ENCODE measurements around the gene TCHHL1. TPM values are rescaled to one million over a fixed set of nuclear protein-coding genes. Genes with fewer than 3 reads are reported as not detected.

TCHHL1 gene
- total RNA-seq, 1 donor from 2014 or later = not detected

DNA sequence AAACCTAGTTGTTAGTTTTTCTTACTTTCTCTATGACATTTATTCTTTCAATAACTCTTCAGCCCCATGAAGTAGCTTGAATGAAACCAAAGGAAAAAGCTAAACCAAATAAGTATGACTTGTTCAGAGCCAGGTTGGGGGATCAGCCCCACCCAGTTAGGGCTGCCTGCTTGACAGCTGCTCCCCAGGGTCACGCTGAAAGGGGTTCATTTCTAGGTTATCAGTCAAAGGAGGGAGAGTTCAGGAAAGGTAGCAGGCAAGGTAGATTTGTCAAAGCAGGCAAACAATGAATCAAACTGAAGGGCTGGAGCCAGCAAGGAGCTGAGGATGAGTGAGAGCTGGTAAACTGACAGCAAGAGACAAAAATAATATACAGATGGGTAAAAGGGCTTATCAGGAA, 49.0 kb downstream of the TCHHL1 start:
- intact Hi-C loops (cut with micrococcal nuclease) = no loop called here

DNA sequence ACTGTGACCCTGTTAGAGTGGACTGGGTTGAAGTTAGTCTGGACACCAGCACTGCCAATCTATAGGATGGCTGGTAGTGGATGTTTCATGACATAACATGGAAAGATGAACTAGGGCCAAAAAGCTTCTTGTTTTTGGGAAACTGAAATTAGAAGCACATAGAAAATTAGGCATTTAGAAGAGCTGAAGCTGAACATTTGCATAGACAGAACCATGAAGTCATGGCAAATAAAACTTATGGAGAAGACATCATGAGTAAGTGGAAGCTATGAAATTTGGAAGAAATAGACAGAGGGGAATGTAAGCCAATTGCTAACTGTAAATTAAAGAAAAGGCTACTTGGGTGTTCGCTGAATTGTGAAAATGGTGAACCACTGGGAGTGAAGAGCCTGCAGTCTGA, 49.4 kb downstream of the TCHHL1 start:
- intact Hi-C loops (cut with micrococcal nuclease) = no loop called here

DNA sequence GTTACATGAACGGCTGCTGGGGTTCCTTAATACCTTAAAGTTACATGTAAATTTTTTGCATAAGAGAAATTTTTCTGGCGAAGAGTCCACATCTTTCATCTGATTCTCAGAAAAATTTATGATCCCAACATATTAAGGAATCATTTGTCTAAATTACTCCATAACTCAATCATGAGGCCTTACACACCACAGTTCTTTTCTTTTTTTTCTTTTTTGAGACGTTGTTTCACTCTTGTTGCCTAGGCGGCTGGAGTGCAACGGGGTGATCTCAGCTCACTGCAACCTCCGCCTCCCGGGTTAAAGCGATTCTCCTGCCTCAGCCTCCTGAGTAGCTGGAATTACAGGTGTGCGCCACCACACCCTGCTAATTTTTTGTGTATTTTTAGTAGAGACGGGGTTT, 50.0 kb downstream of the TCHHL1 start:
- intact Hi-C loops (cut with micrococcal nuclease) = no loop called here

DNA sequence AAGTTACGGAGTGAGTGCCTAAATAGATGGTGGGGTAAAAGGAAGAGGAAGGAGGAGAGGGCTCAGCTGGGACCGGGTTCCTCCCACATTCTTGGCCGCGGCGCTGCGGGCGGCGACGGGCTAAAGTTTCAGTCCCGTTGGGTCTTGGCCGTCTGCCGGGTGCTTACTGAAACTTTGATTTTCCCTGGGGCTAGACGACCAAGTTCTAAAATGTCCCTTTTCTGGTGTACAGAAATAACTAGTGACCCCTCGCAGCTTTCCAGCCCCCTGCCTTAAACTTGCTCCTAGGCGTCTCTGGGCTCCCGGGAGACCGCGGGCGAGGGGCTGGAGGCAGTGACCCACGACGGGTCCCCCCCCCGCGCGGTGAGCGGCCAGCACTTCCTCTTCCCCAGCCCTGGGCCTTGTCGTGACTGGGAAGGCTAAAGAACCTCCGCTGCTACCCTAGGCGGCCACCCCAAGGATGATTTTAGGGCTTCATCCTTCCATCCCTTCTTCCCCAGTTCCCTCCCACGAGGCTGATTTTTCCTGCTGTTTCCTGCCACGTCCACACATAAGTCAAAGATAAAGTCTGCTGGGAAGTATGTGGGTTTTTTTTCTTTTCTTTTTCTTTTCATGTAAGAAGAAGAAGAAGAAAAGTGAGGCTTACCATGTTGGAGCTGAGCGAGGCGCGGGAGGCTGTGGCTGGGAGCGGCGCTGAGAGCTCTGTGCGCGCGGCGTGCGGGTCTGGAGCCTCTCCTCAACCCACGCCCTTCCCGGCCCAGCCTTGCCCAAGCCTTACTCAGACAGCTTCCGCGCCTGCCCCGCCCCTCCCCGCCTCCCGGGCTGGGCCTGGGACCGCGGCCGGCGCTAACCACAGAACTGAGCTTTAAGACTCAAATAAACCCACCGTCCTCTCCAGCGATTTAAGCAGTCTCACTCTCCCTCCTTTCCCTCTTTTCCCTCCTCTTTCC, 52.3 kb downstream of the TCHHL1 start, which contains the start of gene S100A11:
S100A11 (minus strand) TSS at position 738 of the 950 bp plus-strand sequence; CDS start at position 649, 89 bp downstream.
- intact Hi-C loops (cut with micrococcal nuclease) = no loop called here

DNA sequence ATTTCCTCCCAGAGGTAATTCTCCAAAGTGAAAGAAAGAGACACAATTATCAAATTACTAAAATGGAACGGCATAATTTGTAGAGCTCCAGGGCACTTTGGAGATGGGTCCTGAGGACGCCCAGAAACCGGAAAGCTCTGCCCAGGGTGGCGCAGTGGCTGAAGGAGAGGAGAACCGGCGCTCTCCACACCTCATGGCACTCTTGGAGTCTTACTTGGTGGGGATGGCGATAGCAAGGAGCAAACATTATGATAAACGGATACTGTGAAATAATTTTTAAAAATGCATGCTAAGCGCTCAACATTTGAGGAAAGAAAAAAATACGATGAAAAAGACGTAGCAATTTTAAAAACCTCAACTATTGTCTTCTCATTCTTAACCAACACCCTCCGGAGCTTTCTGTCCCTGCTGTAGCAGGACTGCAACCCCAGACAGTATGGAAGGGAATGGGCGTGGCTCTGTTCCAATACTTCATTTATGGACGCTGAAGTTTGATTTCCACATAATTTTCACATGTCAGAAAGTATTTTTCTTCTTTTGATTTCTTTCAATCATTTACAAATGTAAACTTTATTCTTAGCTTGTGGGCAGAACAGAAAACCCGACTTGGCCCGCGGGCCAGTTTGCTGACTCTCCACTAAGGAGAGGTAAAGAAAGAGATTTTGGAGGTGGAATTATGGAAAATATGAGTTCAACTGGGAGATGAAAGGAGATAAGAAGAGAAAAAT, 53.2 kb downstream of the TCHHL1 start:
- intact Hi-C loops (cut with micrococcal nuclease) = loop anchor here (1.0 to 2.0 kb wide), 2 partner anchors 13 to 245 kb away; partner anchors contain the start of gene TDRKH

DNA sequence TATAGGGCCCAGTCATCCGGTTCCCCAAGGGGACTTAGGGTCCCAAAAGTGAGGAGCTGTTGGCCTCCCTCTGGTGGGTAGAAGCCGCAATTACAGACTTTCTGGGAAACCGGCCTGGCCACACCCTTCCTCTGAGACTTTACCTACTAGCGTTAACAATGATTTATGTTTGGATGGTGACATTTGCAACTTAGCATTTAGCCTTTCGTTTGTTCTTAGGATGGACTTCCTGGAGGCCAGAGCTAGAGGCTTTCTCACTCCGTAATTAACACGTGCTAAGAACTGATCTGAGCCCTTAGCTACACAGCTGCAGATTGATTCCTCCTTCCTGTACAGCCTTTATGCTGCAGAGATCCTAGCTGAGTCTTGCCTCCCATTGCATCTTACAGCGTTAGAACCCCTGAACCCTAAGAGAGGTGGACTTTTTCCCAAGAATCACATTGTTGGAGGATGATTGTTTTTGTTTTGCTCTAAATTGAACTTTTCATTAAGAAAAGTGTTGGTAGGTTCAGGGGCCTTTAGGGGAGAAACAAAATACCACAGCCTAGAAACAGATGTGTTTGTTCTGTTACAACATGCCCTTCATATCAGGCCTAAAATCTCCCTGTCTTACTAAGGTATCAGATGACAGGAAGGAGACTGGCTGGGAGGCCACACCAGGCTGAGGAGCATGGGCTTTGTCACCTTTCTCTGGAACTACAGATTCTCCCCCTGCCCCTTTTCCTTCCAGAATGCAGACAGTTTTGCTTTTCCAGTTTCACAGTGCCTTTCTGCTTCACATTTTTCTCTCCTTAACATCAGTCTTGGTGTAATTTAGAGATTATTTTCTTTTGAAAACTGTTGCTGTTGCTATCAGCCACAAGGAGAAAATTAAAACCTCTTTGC, 54.0 kb downstream of the TCHHL1 start:
- intact Hi-C loops (cut with micrococcal nuclease) = loop anchor here (1.0 to 2.0 kb wide), 2 partner anchors 13 to 244 kb away; partner anchors contain the start of gene TDRKH

DNA sequence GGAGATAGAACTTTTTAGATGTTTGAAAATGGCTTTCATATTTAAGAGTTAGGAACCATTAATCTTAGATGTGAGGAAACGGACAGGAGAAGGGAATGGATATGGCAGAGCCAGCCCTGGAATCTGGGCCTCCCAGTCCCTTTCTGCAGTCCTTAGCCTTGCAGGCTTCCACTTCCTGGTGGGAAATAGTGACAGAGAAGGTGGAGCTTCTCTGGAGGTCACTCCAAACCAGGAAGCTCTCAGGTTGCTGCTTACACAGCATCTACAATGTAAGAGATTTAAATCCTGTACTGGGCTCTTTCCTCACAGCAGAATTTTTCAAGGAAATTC, 54.6 kb downstream of the TCHHL1 start:
- intact Hi-C loops (cut with micrococcal nuclease) = loop anchor here (2.0 kb wide), 1 partner anchor 243 kb away; the partner anchor contains the start of gene TDRKH

Other genes with a start within 250 kb of the TCHHL1 start
- gene C2CD4D, start 249.2 kb downstream of the TCHHL1 start, total RNA-seq = 0.68 and 1.1 TPM in 2 replicates
- not detected in 2 replicates for gene THEM5, start 235.4 kb downstream of the TCHHL1 start, total RNA-seq
- gene THEM4, start 179.6 kb downstream of the TCHHL1 start, total RNA-seq = 48.8 and 49.3 TPM in 2 replicates
- 431 and 437 TPM in 2 replicates for gene S100A10, start 95.2 kb downstream of the TCHHL1 start, total RNA-seq
- gene S100A11, start 52.1 kb downstream of the TCHHL1 start, total RNA-seq = 475 and 488 TPM in 2 replicates
- 0.07 and 0.11 TPM in 2 replicates for gene TCHH, start 26.4 kb upstream of the TCHHL1 start, total RNA-seq
- gene RPTN, start 70.2 kb upstream of the TCHHL1 start, total RNA-seq = not detected in 2 replicates
- not detected in 2 replicates for gene HRNR, start 135.1 kb upstream of the TCHHL1 start, total RNA-seq
- not detected in 2 replicates for gene FLG, start 236.2 kb upstream of the TCHHL1 start, total RNA-seq

Data from T-helper 2 cell treated with Interferon-gamma antibody and Interleukin-4, amounts not matched to agents 100 ng/mL and 5 ng/mL, for 36 hours (primary cell).